H9 (cell line): ENCODE data around the gene OPALIN. TPM values are rescaled to one million over a fixed set of nuclear protein-coding genes. Genes with fewer than 3 reads are reported as not detected.

Experiments used
- DNase-seq: peaks from one replicate; pipeline ENCODE4 v3.0.0-alpha.2; 2017
- H2AFZ ChIP-seq: one replicate; pipeline ENCODE4 v1.6.1; 2013; ENCODE audit warnings: mild to moderate bottlenecking, low read length, control low read depth, moderate library complexity
- H2AK5ac ChIP-seq: 2 replicates; pipeline ENCODE4 v1.6.1; 2013; ENCODE audit warnings: low read length, control low read depth, mixed read lengths; ENCODE audit not compliant: insufficient read length
- H2BK120ac ChIP-seq: one replicate; pipeline ENCODE4 v1.6.1; 2013; ENCODE audit warnings: low read depth, mild to moderate bottlenecking, low read length, control low read depth, inconsistent platforms; ENCODE audit not compliant: poor library complexity, severe bottlenecking
- H2BK12ac ChIP-seq: 2 replicates; pipeline ENCODE4 v1.6.1; 2013; ENCODE audit warnings: low read length, control low read depth, mixed read lengths, low read depth; ENCODE audit not compliant: insufficient read length
- H2BK15ac ChIP-seq: 2 replicates; pipeline ENCODE4 v1.6.1; 2013; ENCODE audit warnings: low read depth, low read length, control low read depth
- H2BK20ac ChIP-seq: one replicate; pipeline ENCODE4 v1.6.1; 2013; ENCODE audit warnings: low read depth, mild to moderate bottlenecking, low read length, control low read depth, inconsistent platforms; ENCODE audit not compliant: poor library complexity, severe bottlenecking
- H2BK5ac ChIP-seq: 2 replicates; pipeline ENCODE4 v1.6.1; 2013; ENCODE audit warnings: low read length, control low read depth, mixed read lengths; ENCODE audit not compliant: insufficient read length
- H3K14ac ChIP-seq: 2 replicates; pipeline ENCODE4 v1.6.1; 2013; ENCODE audit warnings: low read length, control low read depth; ENCODE audit not compliant: insufficient read depth
- H3K18ac ChIP-seq: 2 replicates; pipeline ENCODE4 v1.6.1; 2013; ENCODE audit warnings: low read depth, mild to moderate bottlenecking, mixed read lengths, low read length, control low read depth; ENCODE audit not compliant: insufficient read length
- H3K23ac ChIP-seq: 2 replicates; pipeline ENCODE4 v1.6.1; 2013; ENCODE audit warnings: low read length, control low read depth, mixed read lengths, low read depth; ENCODE audit not compliant: insufficient read length
- H3K23me2 ChIP-seq: 2 replicates; pipeline ENCODE4 v1.6.1; 2013; ENCODE audit warnings: low read depth, mild to moderate bottlenecking, mixed read lengths, low read length, control low read depth; ENCODE audit not compliant: insufficient read length, poor library complexity, severe bottlenecking
- H3K27ac ChIP-seq: 2 replicates; pipeline ENCODE4 v1.5.1; 2013; ENCODE audit warnings: low read length, control low read depth, mixed read lengths, low read depth; ENCODE audit not compliant: insufficient read length
- H3K27me3 ChIP-seq: 2 replicates; pipeline ENCODE4 v1.6.1; 2013; ENCODE audit warnings: low read length, control low read depth, inconsistent platforms; ENCODE audit not compliant: insufficient read depth
- H3K4ac ChIP-seq: 2 replicates; pipeline ENCODE4 v1.6.1; 2013; ENCODE audit warnings: low read depth, mild to moderate bottlenecking, control low read depth, inconsistent platforms, low read length, moderate library complexity
- H3K4me1 ChIP-seq: 2 replicates; pipeline ENCODE4 v1.6.1; 2013; ENCODE audit warnings: low read length, control low read depth, inconsistent platforms; ENCODE audit not compliant: insufficient read depth
- H3K4me2 ChIP-seq: 2 replicates; pipeline ENCODE4 v1.6.1; 2013; ENCODE audit warnings: low read length, control low read depth, mixed read lengths; ENCODE audit not compliant: insufficient read length, insufficient read depth
- H3K56ac ChIP-seq: 2 replicates; pipeline ENCODE4 v1.6.1; 2013; ENCODE audit warnings: low read depth, mild to moderate bottlenecking, mixed read lengths, low read length, control low read depth; ENCODE audit not compliant: insufficient read length
- H3K79me1 ChIP-seq: 2 replicates; pipeline ENCODE4 v1.6.1; 2013; ENCODE audit warnings: low read depth, mild to moderate bottlenecking, moderate library complexity, low read length, control low read depth, inconsistent platforms; ENCODE audit not compliant: insufficient read depth, poor library complexity, severe bottlenecking
- H3K79me2 ChIP-seq: 2 replicates; pipeline ENCODE4 v1.6.1; 2013; ENCODE audit warnings: low read length, control low read depth, inconsistent platforms; ENCODE audit not compliant: insufficient read depth
- H3K9ac ChIP-seq: 2 replicates; pipeline ENCODE4 v1.6.1; 2013; ENCODE audit warnings: low read length, control low read depth, mixed read lengths; ENCODE audit not compliant: insufficient read length; ENCODE audit errors: extremely low read depth
- H3K9me3 ChIP-seq: one replicate; pipeline ENCODE4 v1.6.1; 2013; ENCODE audit warnings: low read depth, low read length, inconsistent platforms; ENCODE audit not compliant: control insufficient read depth
- H3T11ph ChIP-seq: one replicate; pipeline ENCODE4 v1.6.1; 2013; ENCODE audit warnings: mild to moderate bottlenecking, low read length, control low read depth, inconsistent platforms
- H4K20me1 ChIP-seq: one replicate; pipeline ENCODE4 v1.6.1; 2013; ENCODE audit not compliant: control insufficient read depth, insufficient read length, insufficient read depth
- H4K5ac ChIP-seq: 2 replicates; pipeline ENCODE4 v1.6.1; 2013; ENCODE audit warnings: low read depth, mild to moderate bottlenecking, mixed read lengths, low read length, control low read depth; ENCODE audit not compliant: insufficient read length
- H4K8ac ChIP-seq: replicated peaks from 2 replicates; pipeline ENCODE4 v1.6.1; 2013; ENCODE audit warnings: low read length, control low read depth, mixed read lengths, low read depth; ENCODE audit not compliant: insufficient read length
- H4K91ac ChIP-seq: 2 replicates; pipeline ENCODE4 v1.6.1; 2013; ENCODE audit warnings: low read depth, mild to moderate bottlenecking, moderate library complexity, mixed read lengths, low read length, control low read depth; ENCODE audit not compliant: insufficient read length
- H3K27ac Mint-ChIP-seq, 3 experiments: 2 replicates in 2 of 3; 3 replicates in 1 of 3; pipeline ENCODE4 v1.8.0; 2020 to 2021; ENCODE audit warnings: mixed read lengths in 3 of 3, mild to moderate bottlenecking in 1 of 3, moderate library complexity in 1 of 3
- H3K27me3 Mint-ChIP-seq: 2 replicates; pipeline ENCODE4 v1.8.0; 2021; ENCODE audit warnings: low read depth, mild to moderate bottlenecking, moderate library complexity, mixed read lengths
- H3K36me3 Mint-ChIP-seq, 3 experiments: 2 replicates in 2 of 3; 3 replicates in 1 of 3; pipeline ENCODE4 v1.8.0; 2020 to 2021; ENCODE audit warnings: low read depth in 3 of 3, mixed read lengths in 3 of 3; ENCODE audit not compliant: insufficient read depth in 1 of 3
- H3K4me1 Mint-ChIP-seq, 2 experiments: 2 replicates each; pipeline ENCODE4 v1.8.0; 2020; ENCODE audit warnings: mixed read lengths in 2 of 2
- H3K4me3 Mint-ChIP-seq, 2 experiments: 2 replicates in 1 of 2; 3 replicates in 1 of 2; pipeline ENCODE4 v1.8.0; 2020 to 2021; ENCODE audit warnings: mild to moderate bottlenecking in 2 of 2, mixed read lengths in 2 of 2, moderate library complexity in 1 of 2
- H3K9me3 Mint-ChIP-seq, 2 experiments: 2 replicates in 1 of 2; 3 replicates in 1 of 2; pipeline ENCODE4 v1.8.0; 2020; ENCODE audit warnings: mild to moderate bottlenecking in 2 of 2, mixed read lengths in 2 of 2, moderate library complexity in 1 of 2
- CTCF ChIP-seq: fragments of 200-600 bp; sonication (generic); conservative IDR thresholded peaks from 3 replicates; pipeline ENCODE4 v1.8.0; 2021; ENCODE audit warnings: antibody characterized with exemption, mild to moderate bottlenecking
- WGBS: extraction: QIAGEN DNeasy Blood & Tissue Kit; methylation state at CpG from one replicate; pipeline ENCODE4 v1.1.7; 2013; ENCODE audit warnings: missing lambda C conversion rate, low lambda C conversion rate, mixed read lengths; ENCODE audit not compliant: insufficient read length; ENCODE audit errors: extremely low coverage; 5-methylcytosine and 5-hydroxymethylcytosine counted together
- total RNA-seq: library from RNA; stranded (reverse); gene quantifications from 2 replicates; pipeline ENCODE4 v1.2.1, GENCODE V29; 2021

Gene OPALIN
- total RNA-seq, 1 experiment from 2014 or later = not detected

DNA sequence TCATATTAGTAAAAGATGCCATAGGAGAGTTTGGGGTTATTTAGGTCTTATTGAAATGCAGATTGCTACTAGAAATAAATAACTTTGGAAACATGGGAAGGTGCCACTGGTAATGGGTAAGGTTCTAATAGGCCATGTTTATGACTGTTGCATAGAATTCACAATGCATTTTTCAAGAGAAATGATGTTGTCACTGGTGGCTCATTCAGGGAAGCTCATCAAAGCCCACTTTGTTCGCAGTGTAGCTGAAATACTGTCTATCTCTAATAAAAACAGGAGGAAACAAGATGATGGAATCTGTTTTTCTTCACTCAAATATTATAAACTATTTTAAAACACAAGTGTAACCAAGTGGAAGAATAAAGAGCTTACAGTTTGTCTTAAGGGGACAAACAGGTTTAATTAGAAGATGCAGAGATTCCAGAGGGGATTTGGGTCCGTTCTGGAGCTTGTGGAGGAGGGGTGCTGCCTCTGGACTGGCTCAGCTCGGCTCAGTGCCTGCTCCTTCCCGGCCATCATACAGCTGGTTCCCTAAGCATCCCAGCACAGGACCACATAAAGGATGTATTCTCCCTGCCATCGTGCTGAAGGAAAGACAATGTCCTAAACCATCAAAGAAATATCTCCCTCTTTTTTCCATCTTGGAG is 20.4 kb downstream of the OPALIN start:
- Histone ChIP-seq H3K27me3 (no peaks in the 10 kb centered on the region), H3K4me2 (no peak overlapping the region), H2BK120ac (no peak overlapping the region), H3K9ac (no peak overlapping the region), H3K56ac (no peak overlapping the region), H2BK5ac (no peak overlapping the region), H4K8ac (no peak overlapping the region), H3K79me2 (no peaks in the 10 kb centered on the region), H3K23ac (no peak overlapping the region), H3K4ac (no peak overlapping the region), H2BK12ac (no peak overlapping the region), H3K4me1 (peaks cover 4% of the 10 kb centered on the region; the same call in 1 of the 2 replicates), H4K20me1 (no peaks in the 10 kb centered on the region), H2AK5ac (no peak overlapping the region), H2BK15ac (no peak overlapping the region), H2AFZ (no peak overlapping the region), H3K14ac (no peak overlapping the region), H3K9me3 (no peaks in the 10 kb centered on the region), H4K5ac (no peak overlapping the region), H3T11ph (no peak overlapping the region), H4K91ac (no peak overlapping the region), H3K23me2 (no peaks in the 10 kb centered on the region), H2BK20ac (no peak overlapping the region), H3K27ac (no peak overlapping the region), H3K79me1 (no peaks in the 10 kb centered on the region), H3K18ac (no peak overlapping the region)
- WGBS = no CpG with 5 or more reads among the region's 5 CpGs
- no peak overlapping the region for H3K4me3 Mint-ChIP-seq
- H3K4me1 Mint-ChIP-seq = peaks cover 47 to 53% of the 10 kb centered on the region in 2 experiments
- H3K27me3 Mint-ChIP-seq = peaks cover 12% of the 10 kb centered on the region
- DNase-seq = no peak
- peaks cover 0 to 2% of the 10 kb centered on the region in 2 experiments; a peak in 1 of 5 replicates for H3K9me3 Mint-ChIP-seq
- TF ChIP-seq CTCF = no peak
- no peak overlapping the region for H3K27ac Mint-ChIP-seq
- no peaks in the 10 kb centered on the region; a peak in 1 of 7 replicates for H3K36me3 Mint-ChIP-seq
